DMS53 treated with DMSO at 0.1 percent for 48 hours (cell line): ENCODE results near the gene HSF5.
"Not testable (repeated sequence)": the region's sequence is repeated elsewhere in the genome, so short reads cannot be mapped to it uniquely, and the experiment has no call there.

ENCODE experiments used
- DNase-seq: peaks from one replicate; lab custom pipeline; 2025; ENCODE audit not compliant: unreplicated experiment; lab: John Stamatoyannopoulos, UW

The HSF5 gene

DNA sequence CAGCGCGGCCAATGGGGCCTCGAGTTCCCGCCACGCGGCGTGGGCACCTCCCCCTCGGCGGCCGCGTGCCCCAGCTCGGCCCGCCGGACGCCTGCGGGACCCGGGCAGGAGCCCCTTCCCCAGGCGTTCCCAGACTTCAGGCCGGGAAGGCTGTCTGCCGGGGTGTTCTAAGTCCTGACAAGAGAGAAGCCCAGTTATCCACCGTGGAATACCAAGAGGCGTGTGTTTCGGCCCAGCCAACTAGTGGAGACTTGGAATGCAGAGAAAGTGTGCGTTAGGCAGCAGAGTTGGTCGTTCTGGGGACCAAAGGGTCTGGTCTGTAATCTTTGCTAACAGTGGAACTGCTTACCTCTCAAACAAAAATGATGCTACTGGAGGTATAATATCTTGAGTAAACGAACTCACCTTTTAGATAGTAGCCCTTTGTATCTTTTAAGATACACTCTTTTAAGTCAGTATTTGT is 251 bp upstream of the HSF5 start:
- DNase-seq, result no peak

DNA sequence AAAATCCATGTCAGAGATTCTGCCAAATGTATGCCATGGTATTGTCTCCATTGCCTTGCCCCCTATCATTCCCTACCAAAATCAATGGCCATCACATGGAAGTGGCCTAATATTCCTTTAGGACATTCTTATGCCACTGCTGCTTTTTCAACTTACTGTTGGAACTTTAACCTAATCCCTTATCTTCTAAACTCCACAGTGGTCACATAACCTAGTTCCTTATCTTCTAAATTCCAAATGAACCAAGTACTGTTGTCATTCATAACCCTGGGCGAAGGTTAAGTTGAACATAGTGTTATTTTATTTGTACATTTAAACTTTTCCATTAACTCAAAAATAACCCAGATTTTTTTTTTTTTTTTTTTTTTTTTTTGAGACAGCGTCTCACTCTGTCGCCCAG is 3.6 kb downstream of the HSF5 start:
- no peak for DNase-seq

DNA sequence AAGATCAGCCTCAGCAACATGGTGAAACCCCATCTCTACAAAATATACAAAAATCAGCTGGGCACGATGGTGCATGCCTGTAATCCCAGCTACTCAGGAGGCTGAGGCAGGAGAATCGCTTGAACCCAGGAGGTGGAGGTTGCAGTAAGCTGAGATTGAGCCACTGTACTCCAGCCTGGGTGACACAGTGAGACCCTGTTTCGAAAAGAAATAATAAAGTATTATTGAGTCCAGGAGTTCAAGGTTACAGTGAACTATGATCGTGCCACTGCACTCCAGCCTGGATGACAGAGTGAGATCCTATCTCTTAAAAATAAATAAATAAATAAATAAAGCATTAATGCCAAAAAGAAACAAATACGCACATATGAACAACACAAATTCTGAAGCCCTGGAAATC is 6.4 kb downstream of the HSF5 start:
- DNase-seq, result not testable (repeated sequence)

DNA sequence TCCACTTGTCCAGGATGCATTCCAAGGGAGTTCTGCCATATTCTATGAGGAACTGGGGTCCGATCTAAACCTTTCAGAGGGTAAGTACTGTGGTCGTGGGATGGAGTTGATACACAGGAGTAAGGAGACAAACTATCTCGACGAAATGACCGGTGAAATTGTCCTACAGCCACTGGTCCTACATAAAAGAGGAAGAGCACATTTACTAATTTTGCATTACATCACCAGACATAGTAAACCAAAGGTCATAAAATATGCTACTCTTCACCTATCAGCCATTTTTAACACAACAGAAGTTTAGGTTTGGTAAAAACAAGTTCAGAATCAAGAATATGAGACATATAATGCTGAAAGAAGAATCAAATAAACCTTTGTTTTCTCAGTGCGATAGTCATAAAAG is 8.1 kb downstream of the HSF5 start:
- DNase-seq, result no peak

DNA sequence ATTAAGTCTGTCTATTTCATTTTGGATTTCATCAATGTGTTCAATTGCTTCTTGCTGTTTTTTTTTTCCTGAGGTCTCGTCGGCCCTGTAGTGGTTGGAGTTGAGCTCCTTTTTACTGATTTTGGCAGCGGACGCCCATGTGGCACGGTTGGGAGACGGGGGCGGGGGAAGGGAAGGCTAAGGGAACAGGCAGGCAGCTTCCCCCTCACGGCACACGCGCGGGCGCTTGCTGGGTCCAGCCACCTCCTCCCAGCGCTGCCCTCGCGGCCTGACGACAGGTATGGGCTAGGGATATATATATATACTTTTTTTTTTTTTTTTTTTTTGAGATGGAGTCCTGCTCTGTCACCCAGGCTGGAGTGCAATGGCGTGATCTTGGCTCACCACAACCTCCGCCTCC is 11.4 kb downstream of the HSF5 start:
- DNase-seq, result no peak

DNA sequence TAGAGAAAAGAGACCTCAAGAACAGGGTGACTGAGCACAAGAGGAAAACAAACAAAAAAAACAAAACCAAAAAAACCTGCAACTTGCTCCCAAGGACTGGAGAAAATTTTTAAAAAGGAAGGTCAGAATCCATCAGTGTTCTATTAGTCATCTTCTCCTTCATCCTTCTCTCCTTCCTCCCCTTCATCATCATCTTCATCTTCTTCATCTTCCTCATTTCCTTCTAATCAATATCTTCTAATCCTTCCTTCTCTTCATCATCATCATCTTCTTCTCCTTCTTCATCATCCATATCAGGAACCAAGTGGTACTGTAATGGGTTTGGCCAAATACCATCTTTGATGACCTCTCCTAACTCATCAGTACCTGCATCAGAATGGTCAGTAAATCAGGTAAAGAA is 12.2 kb downstream of the HSF5 start:
- DNase-seq, result no peak

DNA sequence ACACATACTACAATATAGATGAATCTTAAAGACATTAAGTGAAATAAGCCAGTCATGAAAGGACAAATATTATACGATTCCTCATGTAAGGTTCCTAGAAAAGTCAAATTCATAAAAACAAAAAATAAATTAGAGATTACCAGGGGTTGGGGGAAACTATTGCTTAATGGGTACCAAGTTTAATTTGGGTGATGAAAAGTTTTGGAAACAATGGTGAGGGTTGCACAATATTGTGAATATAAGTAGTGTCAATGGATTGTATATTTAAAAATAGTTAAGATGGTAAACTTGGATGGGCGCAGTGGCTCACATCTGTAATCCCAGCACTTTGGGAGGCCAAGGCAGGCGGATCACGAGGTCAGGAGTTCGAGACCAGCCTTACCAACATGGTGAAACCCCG is 17.9 kb downstream of the HSF5 start:
- DNase-seq, result no peak

DNA sequence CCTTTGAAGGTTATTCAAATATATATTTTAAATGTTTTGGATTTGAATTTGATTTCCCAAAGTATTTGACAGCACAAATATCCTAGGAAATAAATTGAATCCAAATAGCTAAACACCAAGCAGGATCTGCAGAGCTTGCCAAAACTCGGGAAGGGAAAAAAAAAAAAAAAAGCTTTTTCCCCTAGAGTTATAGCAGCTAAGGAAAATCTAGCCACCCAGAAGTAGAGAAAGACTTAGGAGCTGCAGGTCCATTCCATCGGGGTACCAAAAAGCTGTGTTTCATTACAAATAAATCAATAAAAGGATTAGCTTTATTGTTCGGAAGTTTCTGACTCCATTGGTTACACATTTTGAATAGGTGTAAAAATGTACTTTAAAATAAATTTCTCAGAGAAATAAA is 19.3 kb downstream of the HSF5 start:
- no peak for DNase-seq

DNA sequence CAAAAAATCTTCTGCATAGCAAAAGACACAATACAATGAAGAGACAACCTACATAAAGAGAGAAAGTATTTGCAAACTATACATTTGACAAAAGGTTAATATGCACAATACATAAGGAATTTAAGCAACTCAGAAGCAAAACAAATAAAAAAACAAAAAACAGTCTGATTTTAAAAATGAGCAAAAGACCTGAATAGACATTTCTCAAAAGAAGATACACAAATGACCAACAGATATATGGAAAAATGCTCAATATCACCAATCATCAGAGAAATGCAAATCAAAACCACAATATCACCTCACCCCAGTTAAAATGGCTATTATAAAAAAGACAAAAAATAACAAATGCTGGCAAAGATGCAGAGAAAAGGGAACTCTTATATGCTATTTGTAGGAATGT is 32.7 kb downstream of the HSF5 start:
- no peak for DNase-seq

DNA sequence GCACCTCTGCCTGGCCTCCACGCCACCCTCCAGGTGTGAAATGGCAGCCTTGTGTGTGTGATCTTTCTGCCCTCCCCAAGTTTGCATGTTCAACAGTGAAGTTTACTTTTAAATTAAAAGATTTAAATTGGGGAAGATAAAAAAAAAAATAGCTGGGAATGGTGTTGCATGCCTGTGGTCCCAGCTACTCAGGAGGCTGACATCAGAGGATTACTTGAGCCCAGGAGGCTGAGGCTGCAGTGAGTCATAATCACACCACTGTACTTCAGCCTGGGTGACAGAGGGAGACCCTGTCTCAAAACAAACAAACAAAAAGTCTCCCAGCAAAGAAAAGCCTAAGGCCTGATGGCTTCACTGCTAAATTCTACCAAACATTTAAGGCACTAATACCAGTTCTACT is 35.5 kb downstream of the HSF5 start:
- DNase-seq, result no peak

DNA sequence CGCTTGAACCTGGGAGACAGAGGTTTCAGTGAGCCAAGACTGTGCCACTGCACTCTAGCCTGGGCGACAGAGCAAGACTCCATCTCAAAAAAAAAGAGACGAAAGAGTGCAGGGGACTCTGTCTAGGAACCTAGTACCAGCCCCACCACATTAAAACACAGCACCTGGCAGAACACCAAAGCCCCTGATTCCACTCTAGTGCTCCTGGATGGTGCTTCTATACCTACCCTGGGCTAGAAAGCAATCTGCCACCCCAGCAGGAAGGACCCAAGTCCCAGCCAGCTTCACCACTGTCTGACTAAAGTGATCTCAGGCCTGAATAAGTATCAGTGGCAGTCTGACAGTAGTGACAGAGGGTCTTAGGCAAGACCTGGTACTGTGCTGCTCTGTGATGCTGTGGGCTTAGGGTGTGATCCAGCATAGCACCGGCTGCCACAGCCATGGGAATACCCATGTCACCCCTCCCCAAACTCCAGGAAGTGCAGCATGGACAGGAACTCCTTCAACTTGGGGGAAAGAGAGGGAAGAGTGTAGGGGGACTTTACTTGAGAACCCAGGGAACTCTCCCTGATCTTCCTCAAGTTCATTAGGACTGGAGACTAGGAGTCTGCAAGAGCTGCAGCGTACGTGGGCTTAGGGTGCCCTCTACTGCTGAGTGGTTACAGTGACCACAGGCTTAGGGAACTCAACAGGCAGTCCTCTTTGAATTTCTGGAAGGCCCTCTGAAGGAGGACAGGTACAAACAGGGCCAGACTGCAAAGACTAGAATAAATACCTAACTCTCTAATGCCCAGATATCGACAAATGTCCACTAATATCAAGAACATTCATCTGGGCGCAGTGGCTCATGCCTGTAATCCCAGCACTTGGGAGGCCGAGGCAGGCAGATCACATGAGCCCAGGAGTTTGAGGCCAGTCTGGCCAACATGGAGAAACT is 40.9 kb downstream of the HSF5 start:
- peak; percentile 49 for DNase-seq

DNA sequence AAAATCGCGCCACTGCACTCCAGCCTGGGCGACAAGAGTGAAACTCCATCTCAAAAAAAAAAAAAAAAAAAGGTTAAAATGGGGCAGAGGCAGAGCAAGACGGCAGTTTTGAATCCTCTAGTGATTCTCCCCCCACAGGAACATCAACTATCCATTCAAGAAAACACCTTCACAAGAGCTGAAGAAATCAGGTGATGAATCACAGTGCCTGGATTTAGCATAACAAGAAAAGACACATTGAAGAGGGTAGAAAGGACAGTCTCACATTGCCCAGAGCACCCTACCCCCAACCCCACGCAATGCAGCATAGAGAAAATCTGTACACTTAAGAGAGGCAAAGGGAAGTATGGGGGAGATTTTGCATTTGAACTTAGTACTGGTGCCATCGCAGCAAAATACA is 42.1 kb downstream of the HSF5 start:
- no peak for DNase-seq

DNA sequence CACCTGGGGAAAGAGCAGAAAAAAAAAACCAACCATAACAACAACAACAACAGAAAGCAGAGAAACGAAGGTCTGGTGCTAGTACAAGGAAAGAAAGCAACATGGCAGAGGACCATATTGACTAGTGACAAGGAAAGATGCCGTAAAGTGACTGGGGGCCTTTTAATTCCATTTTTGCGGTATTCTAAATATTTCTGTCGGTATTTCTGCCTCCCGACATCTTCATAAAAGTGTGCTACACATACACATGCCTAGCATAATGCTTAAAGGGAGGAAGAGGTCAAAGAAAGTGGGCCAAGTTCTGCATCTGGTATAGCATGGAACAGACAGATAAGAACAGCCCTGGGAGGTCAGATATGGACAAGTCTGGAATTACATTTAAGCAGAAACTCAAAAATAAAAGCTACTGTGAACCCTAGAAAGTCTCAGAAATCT is 51.4 kb downstream of the HSF5 start:
- DNase-seq, result no peak

DNA sequence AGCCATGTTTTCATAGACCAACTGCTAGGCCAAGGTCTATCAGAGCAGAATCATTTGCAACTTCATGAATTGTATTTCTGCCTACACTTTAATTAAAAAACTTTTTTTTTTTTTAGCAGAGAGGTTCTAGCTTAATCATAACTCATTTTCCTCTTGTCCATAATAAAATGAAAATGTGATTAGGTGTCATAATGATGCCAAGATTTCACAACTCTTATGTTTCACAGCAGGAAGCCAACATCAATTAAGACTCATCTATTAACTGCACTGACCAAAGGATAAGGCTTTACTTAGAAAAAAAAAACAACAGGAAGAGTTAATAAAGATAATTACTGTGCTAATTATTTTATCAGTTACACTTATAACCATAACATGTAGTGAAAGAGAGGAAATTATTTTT is 52.0 kb downstream of the HSF5 start:
- no peak for DNase-seq

DNA sequence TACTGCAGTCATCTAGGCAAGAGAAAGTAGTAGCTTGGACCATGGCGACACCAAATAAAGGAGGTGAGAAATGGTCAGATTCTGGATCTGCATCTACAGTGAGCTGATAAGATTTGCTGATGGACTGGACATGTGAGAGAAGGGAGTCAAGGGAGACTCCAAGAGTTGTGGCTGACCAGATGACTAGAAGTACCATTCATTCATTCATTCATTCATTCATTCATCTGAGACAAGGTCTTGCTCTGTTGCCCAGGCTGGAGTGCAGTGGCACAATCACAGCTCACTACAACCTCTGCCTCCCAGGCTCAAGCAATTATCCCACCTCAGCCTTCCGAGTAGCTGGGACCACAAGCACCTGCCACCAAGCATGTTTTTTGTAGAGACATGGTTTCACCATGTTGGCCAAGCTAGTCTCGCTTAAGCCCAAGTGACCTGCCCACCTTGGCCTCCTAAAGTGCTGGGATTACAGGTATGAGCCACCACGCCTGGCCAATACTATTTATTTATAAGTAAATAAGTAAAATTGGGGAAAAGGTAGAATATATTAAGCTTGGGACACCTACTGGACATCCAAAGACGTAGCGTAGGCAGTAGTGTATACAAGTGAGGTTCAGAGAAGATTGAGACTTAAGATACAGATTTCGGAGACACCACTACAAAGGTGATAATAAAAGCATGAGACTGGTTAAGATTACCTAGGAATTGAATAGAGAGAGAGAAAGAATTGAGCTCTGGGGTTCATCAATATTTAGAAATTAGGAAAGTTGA is 55.2 kb downstream of the HSF5 start:
- DNase-seq, result no peak

DNA sequence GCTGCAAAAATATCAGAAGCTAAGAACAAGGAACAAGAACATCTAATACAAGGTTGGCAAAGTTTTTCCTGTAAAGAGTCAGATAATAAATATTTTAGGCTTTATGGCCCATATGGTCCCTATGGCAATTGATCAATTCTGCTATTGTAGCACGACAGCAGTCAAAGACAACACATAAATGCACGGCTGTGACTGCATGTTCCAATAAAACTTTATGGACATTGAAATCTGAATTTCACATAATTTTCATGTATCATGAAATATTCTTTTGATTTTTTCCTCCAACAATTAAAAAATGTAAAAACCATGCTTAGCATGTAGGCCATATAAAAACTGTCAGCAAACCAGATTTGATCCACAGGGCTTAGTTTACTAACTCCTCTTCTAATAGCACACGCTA is 60.4 kb downstream of the HSF5 start:
- DNase-seq, result no peak

DNA sequence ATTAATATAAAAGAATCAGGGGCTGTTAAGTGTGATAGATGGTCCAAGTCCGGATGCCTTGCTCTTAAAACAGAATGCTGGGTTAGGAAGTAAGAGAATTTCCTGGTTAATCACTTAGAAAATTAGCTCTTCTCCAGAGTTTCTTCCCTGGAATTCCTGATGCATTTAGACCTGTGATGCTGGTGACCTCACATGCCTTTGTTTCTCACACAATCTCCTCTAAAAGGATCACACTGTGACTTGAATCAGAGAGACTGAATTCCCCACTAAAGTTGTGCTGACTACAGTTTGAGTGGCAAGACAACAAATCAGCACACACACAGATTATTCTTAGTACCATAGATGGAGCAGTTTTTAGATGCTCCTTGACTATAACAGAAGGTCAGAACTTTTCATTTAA is 66.5 kb downstream of the HSF5 start:
- no peak for DNase-seq

DNA sequence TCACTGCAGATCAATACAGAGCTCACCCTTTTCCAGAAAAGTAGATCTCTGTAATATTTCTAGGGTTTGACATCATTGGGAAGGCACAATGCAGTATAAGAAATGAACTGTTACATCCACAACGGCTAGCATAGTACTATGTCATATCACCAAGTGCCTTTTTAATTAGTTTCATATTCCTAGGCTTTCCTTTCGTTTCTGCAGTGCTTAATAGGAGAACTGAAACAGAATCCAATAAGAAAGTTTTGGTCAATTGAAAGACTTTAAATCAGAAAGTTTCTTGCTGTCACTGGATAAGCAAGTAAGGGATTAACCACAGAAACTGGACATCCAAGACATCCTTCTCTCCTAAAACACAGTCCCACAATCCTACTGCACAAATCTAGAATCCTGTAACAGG is 67.4 kb downstream of the HSF5 start:
- no peak for DNase-seq

DNA sequence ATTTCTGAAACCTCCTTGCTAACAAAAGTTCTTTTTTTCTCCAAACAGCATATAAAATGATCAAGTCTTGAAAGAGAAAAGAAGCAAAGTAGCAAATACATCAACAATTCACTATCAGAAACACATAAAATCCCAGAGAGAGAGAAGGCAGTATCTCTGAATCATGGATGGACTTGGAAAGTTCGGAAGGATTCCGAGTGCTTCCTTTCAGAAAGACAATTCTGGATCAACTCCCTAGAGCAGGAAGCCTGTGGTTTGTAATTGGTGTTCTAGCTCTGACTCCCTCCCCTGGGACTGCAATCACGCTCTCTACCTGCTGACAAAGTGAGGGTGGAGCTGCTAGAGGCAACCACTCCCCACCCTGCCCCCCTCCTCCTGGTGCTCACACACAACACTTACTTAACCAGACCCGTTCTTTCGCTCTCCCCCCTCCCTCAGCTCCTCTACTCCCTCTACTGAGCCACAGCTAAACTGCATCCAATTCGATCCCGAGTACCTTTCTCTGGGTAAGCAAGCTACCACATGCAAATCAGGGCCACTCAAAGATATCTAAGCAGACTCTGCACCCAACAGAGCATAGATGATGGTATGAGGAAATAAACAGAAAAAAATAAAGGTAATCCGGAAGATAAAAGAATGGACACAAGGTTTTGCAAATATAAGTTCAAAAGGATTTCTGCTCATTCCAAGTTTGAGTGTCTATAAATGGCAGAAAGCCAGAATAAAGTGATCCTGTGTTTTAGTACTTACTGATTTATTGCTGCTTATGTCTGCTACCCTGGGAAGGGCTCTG is 70.7 kb downstream of the HSF5 start, which contains the start of gene RNF43:
Gene RNF43 (minus strand): TSS at position 235 of the 793 bp plus-strand sequence. CDS start 1,957 bp downstream, outside the sequence.
- DNase-seq, result peak; percentile 88

DNA sequence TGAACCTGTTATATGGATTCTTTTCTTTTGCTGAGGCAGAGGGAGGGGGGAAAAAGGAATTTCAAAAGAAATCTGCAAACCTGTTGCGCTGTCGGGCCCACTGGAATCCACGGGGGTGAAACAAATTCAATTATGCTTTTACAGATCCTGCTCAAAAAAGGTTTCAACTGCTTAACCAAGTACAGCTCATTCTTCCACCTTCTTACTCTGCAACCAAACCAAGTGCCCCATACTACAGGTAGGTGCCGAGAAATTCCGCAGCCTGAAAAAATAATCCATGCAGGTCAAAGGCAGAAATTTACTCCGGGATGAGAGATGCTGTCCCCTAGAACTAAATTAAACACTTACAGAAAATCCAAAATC is 71.3 kb downstream of the HSF5 start:
- no peak for DNase-seq

DNA sequence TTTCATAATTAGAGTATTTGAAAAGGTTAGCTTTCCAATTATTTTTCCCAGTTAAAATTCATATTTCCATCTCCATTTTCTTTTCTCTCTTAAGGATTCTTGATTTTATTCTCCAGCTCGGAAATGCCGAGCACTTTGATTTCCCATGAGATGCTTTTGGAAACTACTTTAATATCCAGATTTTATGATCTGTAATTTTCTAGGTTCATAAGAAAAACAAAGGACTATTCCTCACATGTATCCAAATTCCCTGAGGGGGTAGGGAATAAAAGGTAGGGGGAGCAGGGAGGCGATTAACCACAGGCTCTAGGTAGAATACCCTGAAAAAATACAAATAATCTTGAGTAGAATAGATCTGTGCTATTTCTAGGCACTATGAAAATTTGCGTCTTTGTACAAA is 71.8 kb downstream of the HSF5 start:
- no peak for DNase-seq
